NCI-H345 (cell line): ENCODE data around the gene LRRC42.

ENCODE experiments used
- DNase-seq: peaks from one replicate; lab custom pipeline; 2025; lab: John Stamatoyannopoulos, UW

LRRC42 gene

DNA sequence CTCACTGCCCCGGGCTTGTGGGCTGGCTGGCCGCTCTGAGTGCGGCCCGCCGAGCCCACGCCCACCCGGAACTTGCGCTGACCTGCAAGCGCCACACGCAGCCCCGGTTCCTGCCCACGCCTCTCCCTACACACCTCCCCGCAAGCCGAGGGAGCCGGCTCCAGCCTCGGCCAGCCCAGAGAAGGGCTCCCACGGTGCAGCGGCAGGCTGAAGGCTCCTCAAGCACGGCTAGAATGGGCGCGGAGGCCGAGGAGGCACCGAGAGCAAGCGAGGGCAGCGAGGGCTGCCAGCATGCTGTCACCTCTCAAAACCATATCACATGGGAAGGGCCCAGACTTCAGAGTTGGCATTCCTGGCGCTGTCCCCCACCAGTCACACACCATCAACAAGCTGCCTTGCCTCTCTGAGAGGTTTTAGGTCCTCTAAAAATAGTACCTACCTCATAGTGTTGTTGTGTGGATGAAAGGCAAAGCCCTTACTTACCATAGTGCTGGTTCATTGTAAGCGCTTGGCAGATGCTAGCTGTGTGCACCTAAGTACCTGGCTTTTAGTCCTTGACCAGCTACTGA, 58.4 kb downstream of the LRRC42 start:
- no peak for DNase-seq

DNA sequence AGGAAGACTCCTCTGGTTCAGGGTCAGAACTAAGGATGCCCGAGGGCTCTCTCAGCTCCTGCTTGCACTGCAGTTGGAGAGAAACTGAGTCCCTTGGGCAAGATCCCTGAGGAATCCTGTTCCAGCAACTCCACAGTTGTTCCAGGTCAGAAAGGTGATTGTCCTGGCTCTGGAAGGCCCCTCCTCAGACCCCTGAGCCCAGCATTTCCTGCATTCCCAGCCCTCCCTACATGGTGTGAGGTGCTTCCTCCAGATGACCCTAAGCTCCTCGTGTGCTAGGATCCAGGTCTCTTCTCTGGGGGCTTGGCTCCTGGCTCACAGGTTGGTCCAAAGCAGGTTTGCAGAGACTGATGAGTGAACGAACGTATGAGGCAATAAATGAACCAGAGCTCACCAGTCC, 60.4 kb downstream of the LRRC42 start:
- DNase-seq, result no peak

DNA sequence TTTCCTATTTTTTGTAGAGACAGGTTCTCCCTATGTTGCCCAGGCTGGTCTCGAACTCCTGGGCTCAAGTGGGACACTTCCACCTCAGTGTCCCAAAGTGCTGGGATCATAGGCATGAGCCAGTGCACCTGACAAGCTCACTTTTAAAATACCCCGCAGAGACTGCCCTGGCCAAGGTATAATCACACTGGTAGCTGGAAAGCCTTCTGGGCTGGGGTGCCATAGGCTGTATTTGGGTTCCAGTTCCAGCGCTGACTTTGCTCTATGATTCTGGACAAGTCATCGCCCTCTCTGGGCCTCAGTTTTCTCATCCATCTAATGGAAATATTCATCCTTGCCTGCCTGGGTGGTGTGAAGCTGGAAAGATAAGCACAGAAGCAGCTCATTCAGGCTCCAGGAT, 61.5 kb downstream of the LRRC42 start:
- no peak for DNase-seq

DNA sequence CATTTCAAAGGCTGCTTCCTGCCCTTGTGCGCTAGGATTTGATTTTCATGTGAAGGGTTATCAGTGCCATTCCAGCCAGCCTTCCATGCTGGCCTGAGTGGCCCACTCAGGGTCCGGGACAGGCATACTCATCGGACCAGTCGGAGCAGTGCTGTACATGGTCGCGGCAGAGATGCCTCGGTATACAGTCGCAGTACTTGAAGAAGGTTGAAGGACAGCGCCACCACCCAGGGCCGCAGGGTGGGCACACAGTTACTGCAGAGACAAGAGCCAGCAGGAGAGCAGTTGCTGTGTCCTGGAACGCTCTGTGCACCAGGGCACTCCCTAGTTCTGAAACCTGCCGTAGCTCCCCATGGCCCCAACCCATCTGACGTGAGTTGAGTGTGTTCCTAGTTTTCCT, 62.7 kb downstream of the LRRC42 start:
- no peak for DNase-seq

DNA sequence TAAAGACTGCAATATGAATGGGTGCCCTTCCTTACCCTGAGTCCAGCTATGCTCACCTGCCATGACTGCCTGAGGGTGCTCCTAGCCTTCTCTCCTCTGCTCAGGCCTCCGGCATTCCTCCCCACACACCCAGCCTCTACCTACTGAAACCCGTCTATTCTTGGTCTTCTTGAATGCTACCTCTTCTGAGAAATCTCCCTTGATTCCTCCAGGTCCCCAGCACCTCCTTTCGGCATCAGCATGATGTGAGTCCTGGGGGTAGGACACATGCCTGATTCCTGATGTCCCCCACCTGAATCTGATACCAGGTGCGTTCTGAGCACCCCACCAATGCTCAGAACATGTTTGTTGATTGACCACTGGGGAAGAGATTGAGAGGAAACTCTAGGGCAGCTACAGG, 63.3 kb downstream of the LRRC42 start:
- no peak for DNase-seq

DNA sequence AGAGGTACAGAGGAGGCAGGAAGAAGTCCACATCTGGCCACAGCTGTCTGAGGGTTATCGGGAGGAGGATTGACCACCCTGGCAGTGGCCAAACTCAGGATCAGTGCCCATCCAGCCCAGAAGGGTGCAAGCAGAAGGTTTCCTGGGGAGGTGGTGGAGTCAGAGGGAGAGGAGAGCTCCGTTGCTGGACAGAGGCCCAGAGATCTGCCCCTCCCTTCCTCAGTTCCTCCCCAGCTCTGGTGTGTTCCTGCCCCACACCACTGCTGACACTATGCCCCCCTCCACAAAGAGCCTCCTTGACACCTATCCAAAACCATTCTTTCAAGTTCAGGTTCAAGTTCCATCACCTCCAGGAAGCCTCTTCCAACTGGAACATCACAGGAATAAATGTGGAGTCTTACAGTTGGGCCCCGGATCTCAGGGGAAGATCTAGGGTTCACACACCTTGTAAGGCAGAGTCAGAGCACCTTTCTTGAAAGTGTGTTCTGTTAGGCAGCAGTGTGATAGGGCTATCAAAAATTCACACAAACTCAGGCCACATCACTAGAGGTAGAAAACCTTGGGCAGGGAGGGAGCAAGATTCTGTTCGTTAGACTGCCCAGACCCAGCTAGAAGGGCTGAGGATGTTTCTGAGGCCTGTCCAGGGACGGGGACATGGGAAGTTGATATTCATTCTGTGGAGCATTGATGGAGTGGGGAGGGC, 64.4 kb downstream of the LRRC42 start:
- no peak for DNase-seq

DNA sequence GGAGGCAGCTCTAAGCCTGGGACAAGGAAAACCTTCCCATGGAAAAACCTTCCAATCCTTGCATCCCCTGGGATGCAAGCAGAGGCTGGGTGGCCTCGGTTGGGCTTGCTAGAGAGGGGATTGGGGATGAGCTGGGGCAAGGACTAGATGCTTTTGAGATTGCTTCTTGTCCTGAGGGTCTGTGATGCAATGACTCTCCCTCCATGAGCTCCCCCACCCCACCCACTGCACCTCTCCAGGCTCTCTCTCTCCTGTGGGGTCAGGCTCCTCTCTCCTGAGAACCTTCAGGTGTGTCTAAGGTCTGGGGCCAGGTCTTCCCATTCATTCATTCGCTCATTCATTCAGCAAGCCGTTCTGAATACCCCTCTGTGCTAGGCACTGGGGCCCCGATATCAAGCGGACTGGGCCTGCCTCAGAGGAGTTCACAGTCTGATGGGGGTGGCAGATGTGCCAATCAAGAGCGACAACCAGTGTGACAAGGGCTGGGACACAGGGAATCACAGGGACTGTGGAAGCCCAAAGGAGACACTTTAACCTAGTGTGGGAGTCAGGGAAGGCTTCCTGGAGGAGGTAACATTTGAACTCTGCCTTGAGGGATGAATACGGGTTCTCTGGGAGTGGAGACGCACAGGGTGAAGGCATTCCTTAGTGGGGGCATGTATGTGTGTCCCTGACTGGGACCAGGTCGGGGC, 65.3 kb downstream of the LRRC42 start:
- DNase-seq, result no peak

DNA sequence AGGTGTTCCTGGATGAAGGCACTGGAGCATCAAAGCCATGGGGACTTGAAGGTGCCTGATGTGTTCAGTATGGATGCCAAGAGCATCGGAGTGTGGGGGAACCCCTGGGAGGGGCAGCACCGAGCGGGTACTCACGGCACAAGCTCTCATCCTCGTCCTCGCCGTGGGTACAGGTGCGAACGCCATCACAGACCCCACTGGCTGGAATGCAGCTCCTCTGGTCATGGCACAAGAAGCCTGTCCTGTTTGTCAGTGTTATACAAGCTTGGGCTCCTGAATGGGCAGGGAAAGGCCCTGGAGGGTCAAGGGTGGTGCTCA, 65.8 kb downstream of the LRRC42 start:
- DNase-seq, result no peak

DNA sequence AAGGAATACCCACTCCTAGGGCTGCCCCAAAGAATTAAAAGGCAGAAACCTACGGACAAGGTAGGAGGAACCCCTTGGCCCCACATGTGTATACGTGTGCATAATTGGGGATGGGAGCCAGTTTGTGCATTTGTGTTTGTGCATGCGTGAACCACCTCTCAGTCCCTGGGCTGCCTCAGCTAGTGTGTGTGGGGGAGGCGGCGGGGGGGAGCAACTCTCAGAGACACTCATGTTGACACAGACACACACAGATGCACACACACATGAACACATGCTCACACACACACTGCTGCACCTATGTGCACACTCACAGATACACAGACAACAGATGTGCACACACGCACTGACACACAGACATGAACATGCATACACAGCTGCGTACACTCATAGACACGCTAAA, 66.7 kb downstream of the LRRC42 start:
- no peak for DNase-seq

DNA sequence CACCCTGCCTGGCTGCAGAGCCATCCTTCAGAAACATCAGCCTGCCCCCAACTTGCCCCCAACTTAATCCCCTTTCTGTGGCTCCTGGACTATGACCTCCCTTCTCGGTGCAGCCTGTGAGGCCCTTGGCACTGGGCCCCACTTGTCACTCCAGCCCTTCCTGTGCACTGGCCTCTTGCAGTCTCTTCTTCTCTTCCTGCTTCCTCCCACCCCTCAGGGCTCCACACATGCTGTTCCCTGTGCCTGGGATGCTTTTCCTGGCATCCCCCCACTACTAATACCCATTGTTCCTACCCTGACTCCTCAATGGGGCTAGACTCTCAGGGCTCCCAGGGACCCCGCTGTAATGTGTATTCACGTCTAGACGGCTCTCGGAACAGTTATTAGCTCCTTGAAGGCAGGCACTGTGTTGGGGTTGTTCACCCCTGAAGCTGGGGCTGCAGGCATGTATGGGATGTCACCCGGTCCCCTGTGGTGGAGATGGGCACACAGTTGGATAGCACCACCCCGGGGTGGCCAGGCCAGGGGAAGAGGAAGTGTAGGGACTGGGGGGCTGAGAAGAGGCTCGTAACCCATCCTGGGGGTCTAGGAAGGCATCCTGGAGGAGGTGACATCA, 67.4 kb downstream of the LRRC42 start:
- DNase-seq, result no peak

DNA sequence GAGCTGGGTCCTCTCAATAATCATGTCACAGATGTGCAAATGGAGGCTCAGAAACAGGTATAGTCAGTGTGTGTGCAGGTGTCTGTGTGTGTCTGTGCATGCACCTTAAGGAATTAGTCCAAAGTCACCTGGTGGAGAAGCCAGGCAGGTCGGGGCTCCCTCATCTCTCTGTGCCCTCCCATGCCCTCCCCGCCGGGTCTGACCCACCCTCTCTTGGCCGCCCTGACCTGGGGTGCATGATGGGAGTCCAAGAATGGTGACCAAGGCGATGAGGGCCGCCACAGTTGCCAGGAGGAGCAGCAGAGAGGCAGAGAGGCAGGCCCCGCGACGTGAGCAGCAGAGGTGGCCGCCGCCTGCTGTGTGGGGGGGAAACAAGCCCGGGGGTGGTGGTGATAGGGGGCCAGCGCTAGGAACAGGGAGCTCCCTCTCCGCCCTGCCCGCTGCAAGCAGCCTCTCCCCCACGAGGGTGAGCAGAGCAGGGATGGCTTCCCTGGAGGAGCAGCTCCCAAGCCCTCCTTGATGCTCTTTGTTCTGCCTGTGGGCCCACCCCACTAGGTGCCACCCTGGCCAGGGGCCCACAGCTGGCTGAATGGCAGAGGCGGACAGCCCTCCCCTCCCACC, 68.0 kb downstream of the LRRC42 start:
- DNase-seq, result no peak

DNA sequence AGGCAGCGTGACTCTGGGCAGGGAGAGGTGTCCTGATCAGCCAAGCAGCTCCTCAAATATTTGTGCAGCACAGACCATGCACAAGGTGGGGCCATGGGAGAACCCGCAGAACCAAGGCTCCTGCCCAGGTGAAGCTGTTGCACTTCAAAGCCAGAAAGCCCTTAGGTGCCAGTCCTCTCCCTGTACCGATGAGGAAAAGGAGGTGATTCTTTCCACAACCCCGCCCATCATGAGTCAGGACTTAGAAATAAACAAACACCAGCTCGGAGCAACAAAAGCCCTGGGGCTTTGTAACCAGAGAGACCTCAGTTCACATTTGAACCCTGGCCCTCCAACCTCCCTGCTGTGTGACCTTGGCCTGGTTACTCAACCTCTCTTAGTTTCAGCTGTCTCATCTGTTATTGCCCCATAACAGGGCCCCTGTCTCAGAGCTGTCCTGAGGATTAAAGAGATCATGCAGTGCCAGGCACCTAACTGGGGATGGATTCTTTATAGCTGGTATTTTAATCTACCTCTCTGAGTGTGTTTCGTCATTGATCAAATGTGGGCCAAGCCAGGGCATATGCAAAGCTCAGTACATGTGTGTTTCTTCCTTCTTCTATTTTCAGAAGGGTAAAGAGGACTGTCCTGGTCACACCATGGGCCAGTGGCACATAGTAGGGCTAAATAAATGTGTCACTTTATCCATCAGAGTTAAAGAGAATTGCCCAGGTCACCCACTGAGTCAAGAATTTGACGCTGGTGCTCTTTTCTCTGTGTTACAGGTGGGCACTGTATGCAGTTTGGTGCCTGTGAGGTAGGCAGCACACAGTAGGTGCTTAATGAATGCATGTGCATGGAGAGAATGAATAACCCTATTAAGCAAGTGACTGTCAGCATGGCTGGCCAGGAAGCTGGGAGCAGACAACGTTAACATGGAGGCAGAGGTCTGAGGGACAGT, 70.5 kb downstream of the LRRC42 start:
- peak; percentile 34 for DNase-seq
